ENCODE measurements around the gene BAZ2B. TPM values are rescaled to one million over a fixed set of nuclear protein-coding genes. Genes with fewer than 3 reads are reported as not detected.

BAZ2B gene
- total RNA-seq, 1 donor from 2014 or later = 69.8 TPM

- Histone ChIP-seq H3K36me3 (ENCODE audit: insufficient read depth, low read length) (peaks cover 3% of the 10 kb centered on the region), H3K9ac (ENCODE audit: low read length) (no peak overlapping the region), H3K4me3 (ENCODE audit: insufficient read depth, low read depth, low read length) (no peak overlapping the region), H3K4me2 (ENCODE audit: low read length) (no peak overlapping the region), H2AFZ (ENCODE audit: low read depth, low read length) (no peak overlapping the region), H3K27ac (ENCODE audit: low read depth, low read length) (no peak overlapping the region), H3K79me2 (ENCODE audit: insufficient read depth, low read length) (no peaks in the 10 kb centered on the region), H3K4me1 (ENCODE audit: insufficient read depth, low read length) (no peaks in the 10 kb centered on the region), H4K20me1 (ENCODE audit: insufficient read depth, low read length) (peaks cover 3% of the 10 kb centered on the region), H3K27me3 (ENCODE audit: insufficient read depth, low read length) (no peaks in the 10 kb centered on the region), H3K9me3 (ENCODE audit: insufficient read depth, low read depth, low read length) (no peaks in the 10 kb centered on the region)
- no peak for DNase-seq (ENCODE audit: low read depth)
- H3K4me1 Mint-ChIP-seq (ENCODE audit: low read depth, unreplicated experiment) = peaks cover 9% of the 10 kb centered on the region
- H3K36me3 Mint-ChIP-seq (ENCODE audit: low read depth, unreplicated experiment) = peaks cover 9% of the 10 kb centered on the region
- no peak for FAIRE-seq
- no peak overlapping the region for H3K27ac Mint-ChIP-seq (ENCODE audit: unreplicated experiment)
- no peaks in the 10 kb centered on the region for H3K27me3 Mint-ChIP-seq (ENCODE audit: low read depth, unreplicated experiment)
- H3K4me3 Mint-ChIP-seq (ENCODE audit: unreplicated experiment) = no peak overlapping the region
- no peaks in the 10 kb centered on the region for H3K9me3 Mint-ChIP-seq (ENCODE audit: unreplicated experiment)
- TF ChIP-seq EZH2 (IDR thresholded peaks at IDR 0.05; ENCODE audit: insufficient read depth, low read length) = no peak
- TF ChIP-seq, protein P1, sequence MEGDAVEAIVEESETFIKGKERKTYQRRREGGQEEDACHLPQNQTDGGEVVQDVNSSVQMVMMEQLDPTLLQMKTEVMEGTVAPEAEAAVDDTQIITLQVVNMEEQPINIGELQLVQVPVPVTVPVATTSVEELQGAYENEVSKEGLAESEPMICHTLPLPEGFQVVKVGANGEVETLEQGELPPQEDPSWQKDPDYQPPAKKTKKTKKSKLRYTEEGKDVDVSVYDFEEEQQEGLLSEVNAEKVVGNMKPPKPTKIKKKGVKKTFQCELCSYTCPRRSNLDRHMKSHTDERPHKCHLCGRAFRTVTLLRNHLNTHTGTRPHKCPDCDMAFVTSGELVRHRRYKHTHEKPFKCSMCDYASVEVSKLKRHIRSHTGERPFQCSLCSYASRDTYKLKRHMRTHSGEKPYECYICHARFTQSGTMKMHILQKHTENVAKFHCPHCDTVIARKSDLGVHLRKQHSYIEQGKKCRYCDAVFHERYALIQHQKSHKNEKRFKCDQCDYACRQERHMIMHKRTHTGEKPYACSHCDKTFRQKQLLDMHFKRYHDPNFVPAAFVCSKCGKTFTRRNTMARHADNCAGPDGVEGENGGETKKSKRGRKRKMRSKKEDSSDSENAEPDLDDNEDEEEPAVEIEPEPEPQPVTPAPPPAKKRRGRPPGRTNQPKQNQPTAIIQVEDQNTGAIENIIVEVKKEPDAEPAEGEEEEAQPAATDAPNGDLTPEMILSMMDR (IDR thresholded peaks at IDR 0.05; ENCODE audit: insufficient read depth, low read depth, low read length) = no peak
Measured at GRCh38 chr2:159460227-159460626, 156.1 kb downstream of the BAZ2B start.

DNA sequence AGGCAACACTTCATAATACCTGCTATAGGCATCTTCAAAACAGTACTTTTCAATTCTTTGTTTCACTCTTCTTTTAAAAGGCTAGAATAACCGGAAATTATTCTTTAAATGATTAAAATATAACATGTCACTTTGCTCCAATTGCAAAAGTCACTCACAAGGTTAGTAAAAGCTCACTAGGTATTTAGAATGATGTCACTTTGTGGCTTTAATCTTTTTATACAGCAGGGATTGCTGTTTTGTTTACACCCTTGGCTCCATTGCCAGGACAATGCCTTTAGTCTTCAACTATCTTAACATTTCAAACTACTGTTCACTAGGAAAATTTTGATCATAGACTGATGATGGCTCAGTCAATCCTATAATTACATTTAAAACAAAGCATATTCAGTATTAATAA lies 157.1 kb downstream of the BAZ2B start:
- no peak overlapping the region for H3K4me3 Mint-ChIP-seq (ENCODE audit: unreplicated experiment)
- no peaks in the 10 kb centered on the region for H3K27me3 ChIP-seq (ENCODE audit: insufficient read depth, low read length)
- TF ChIP-seq, protein P1 (IDR thresholded peaks at IDR 0.05; ENCODE audit: insufficient read depth, low read depth, low read length) = no peak
- TF ChIP-seq EZH2 (IDR thresholded peaks at IDR 0.05; ENCODE audit: insufficient read depth, low read length) = no peak
- no peaks in the 10 kb centered on the region for H3K9me3 Mint-ChIP-seq (ENCODE audit: unreplicated experiment)
- H3K36me3 ChIP-seq (ENCODE audit: insufficient read depth, low read length) = peaks cover 3% of the 10 kb centered on the region
- H3K27ac Mint-ChIP-seq (ENCODE audit: unreplicated experiment) = no peak overlapping the region
- no peak for FAIRE-seq
- no peak overlapping the region for H3K9ac ChIP-seq (ENCODE audit: low read length)
- H3K27ac ChIP-seq (ENCODE audit: low read depth, low read length) = no peak overlapping the region
- peaks cover 3% of the 10 kb centered on the region for H4K20me1 ChIP-seq (ENCODE audit: insufficient read depth, low read length)
- H3K79me2 ChIP-seq (ENCODE audit: insufficient read depth, low read length) = no peaks in the 10 kb centered on the region
- no peak overlapping the region for H2AFZ ChIP-seq (ENCODE audit: low read depth, low read length)
- peaks cover 11% of the 10 kb centered on the region for H3K4me1 Mint-ChIP-seq (ENCODE audit: low read depth, unreplicated experiment)
- no peaks in the 10 kb centered on the region for H3K27me3 Mint-ChIP-seq (ENCODE audit: low read depth, unreplicated experiment)
- H3K4me2 ChIP-seq (ENCODE audit: low read length) = no peak overlapping the region
- no peaks in the 10 kb centered on the region for H3K4me1 ChIP-seq (ENCODE audit: insufficient read depth, low read length)
- peaks cover 9% of the 10 kb centered on the region for H3K36me3 Mint-ChIP-seq (ENCODE audit: low read depth, unreplicated experiment)
- H3K4me3 ChIP-seq (ENCODE audit: insufficient read depth, low read depth, low read length) = no peak overlapping the region
- DNase-seq (ENCODE audit: low read depth) = peak; percentile 22
- no peaks in the 10 kb centered on the region for H3K9me3 ChIP-seq (ENCODE audit: insufficient read depth, low read depth, low read length)

- no peaks in the 10 kb centered on the region for H3K9me3 Mint-ChIP-seq (ENCODE audit: unreplicated experiment)
- no peaks in the 10 kb centered on the region for H3K27me3 Mint-ChIP-seq (ENCODE audit: low read depth, unreplicated experiment)
- H3K27me3 ChIP-seq (ENCODE audit: insufficient read depth, low read length) = no peaks in the 10 kb centered on the region
- H4K20me1 ChIP-seq (ENCODE audit: insufficient read depth, low read length) = peaks cover 3% of the 10 kb centered on the region
- peaks cover 6% of the 10 kb centered on the region for H3K36me3 Mint-ChIP-seq (ENCODE audit: low read depth, unreplicated experiment)
- no peaks in the 10 kb centered on the region for H3K36me3 ChIP-seq (ENCODE audit: insufficient read depth, low read length)
- no peak for TF ChIP-seq EZH2 (IDR thresholded peaks at IDR 0.05; ENCODE audit: insufficient read depth, low read length)
- TF ChIP-seq, protein P1 (IDR thresholded peaks at IDR 0.05; ENCODE audit: insufficient read depth, low read depth, low read length) = no peak
- DNase-seq (ENCODE audit: low read depth) = no peak
- no peaks in the 10 kb centered on the region for H3K4me1 ChIP-seq (ENCODE audit: insufficient read depth, low read length)
- H3K9me3 ChIP-seq (ENCODE audit: insufficient read depth, low read depth, low read length) = no peaks in the 10 kb centered on the region
- no peaks in the 10 kb centered on the region for H3K79me2 ChIP-seq (ENCODE audit: insufficient read depth, low read length)
- H3K4me2 ChIP-seq (ENCODE audit: low read length) = no peak overlapping the region
- no peak for FAIRE-seq
- no peak overlapping the region for H3K9ac ChIP-seq (ENCODE audit: low read length)
- H3K27ac ChIP-seq (ENCODE audit: low read depth, low read length) = no peak overlapping the region
- H3K4me3 ChIP-seq (ENCODE audit: insufficient read depth, low read depth, low read length) = no peak overlapping the region
- peak overlapping the region; percentile 1 for H3K27ac Mint-ChIP-seq (ENCODE audit: unreplicated experiment)
- no peak overlapping the region for H3K4me3 Mint-ChIP-seq (ENCODE audit: unreplicated experiment)
- H2AFZ ChIP-seq (ENCODE audit: low read depth, low read length) = no peak overlapping the region
- H3K4me1 Mint-ChIP-seq (ENCODE audit: low read depth, unreplicated experiment) = peaks cover 14% of the 10 kb centered on the region
Measured at GRCh38 chr2:159457589-159457988, 158.8 kb downstream of the BAZ2B start.

Measured in astrocyte (in vitro differentiated cells and primary cell).